ENCODE data around the gene SLC25A15. TPM values are rescaled to one million over a fixed set of nuclear protein-coding genes. Genes with fewer than 3 reads are reported as not detected.
A peak's percentile ranks its signal among the peaks of the same experiment; 100 is the strongest.

SLC25A15 gene
- total RNA-seq, 1 donor from 2014 or later: 12.2 TPM

GRCh38 chr13:40790154-40790616 is 774 bp downstream of the SLC25A15 start:
- Mint-ChIP-seq H3K4me3 (peak overlapping the region; percentile 80), H3K4me1 (peaks cover 9% of the 10 kb centered on the region), H3K27ac (peak overlapping the region; percentile 89), H3K9me3 (no peaks in the 10 kb centered on the region), H3K36me3 (peaks cover 3% of the 10 kb centered on the region), H3K27me3 (ENCODE audit: low read depth) (no peaks in the 10 kb centered on the region)
- no peak for DNase-seq (ENCODE audit: low spot score in 2 of 2, unreplicated experiment in 2 of 2)
- TF ChIP-seq, protein P1, sequence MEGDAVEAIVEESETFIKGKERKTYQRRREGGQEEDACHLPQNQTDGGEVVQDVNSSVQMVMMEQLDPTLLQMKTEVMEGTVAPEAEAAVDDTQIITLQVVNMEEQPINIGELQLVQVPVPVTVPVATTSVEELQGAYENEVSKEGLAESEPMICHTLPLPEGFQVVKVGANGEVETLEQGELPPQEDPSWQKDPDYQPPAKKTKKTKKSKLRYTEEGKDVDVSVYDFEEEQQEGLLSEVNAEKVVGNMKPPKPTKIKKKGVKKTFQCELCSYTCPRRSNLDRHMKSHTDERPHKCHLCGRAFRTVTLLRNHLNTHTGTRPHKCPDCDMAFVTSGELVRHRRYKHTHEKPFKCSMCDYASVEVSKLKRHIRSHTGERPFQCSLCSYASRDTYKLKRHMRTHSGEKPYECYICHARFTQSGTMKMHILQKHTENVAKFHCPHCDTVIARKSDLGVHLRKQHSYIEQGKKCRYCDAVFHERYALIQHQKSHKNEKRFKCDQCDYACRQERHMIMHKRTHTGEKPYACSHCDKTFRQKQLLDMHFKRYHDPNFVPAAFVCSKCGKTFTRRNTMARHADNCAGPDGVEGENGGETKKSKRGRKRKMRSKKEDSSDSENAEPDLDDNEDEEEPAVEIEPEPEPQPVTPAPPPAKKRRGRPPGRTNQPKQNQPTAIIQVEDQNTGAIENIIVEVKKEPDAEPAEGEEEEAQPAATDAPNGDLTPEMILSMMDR (IDR thresholded peaks at IDR 0.05; ENCODE audit: unreplicated experiment): no peak

DNA sequence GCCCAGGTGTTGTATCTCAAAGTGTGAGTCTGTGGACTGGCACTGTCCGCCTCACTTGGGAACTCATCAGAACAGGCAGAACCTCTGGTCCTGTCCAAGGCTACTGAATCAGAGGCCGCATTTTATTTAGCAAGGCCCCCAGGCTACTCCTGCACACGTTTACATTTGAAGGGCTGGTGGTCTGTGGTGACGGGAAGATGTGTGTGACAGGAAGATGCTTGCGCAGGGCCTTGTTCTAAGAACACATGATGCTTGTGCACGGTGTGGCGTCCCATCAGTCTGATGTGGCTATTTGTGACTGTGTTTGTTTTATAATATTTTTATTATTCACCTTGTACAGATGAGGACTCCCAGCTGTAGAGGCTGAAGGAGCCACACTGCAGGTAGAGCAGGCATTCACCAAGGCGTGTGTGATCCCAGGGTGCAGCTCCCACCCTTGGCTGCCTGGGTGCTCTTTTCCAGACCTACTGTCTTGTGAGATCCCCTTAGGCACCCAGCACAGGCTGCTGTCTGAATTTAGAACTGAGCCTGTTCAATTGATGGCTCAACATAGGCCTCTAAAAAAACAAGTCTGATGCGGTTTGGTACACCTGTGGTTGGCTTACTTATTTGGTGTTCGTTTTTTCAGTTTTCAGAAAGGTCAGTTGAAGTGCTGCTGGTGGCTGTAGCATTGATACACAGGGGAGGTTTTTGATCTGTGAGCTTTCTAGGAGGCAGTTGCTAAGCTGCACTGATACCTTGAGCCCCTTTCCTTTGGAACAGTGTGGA is 3.1 kb downstream of the SLC25A15 start:
- no peak overlapping the region for H3K27ac Mint-ChIP-seq

GRCh38 chr13:40793339-40793738 is 3.9 kb downstream of the SLC25A15 start:
- peaks cover 7% of the 10 kb centered on the region for H3K4me1 Mint-ChIP-seq

More for the DNA sequence above, 3.1 kb downstream of the SLC25A15 start:
- Mint-ChIP-seq H3K4me1 (peaks cover 7% of the 10 kb centered on the region), H3K36me3 (peaks cover 6% of the 10 kb centered on the region), H3K27me3 (ENCODE audit: low read depth) (no peaks in the 10 kb centered on the region), H3K9me3 (no peaks in the 10 kb centered on the region), H3K4me3 (no peak overlapping the region)
- DNase-seq (ENCODE audit: low spot score in 2 of 2, unreplicated experiment in 2 of 2): no peak
- TF ChIP-seq, protein P1 (IDR thresholded peaks at IDR 0.05; ENCODE audit: unreplicated experiment): no peak

DNA sequence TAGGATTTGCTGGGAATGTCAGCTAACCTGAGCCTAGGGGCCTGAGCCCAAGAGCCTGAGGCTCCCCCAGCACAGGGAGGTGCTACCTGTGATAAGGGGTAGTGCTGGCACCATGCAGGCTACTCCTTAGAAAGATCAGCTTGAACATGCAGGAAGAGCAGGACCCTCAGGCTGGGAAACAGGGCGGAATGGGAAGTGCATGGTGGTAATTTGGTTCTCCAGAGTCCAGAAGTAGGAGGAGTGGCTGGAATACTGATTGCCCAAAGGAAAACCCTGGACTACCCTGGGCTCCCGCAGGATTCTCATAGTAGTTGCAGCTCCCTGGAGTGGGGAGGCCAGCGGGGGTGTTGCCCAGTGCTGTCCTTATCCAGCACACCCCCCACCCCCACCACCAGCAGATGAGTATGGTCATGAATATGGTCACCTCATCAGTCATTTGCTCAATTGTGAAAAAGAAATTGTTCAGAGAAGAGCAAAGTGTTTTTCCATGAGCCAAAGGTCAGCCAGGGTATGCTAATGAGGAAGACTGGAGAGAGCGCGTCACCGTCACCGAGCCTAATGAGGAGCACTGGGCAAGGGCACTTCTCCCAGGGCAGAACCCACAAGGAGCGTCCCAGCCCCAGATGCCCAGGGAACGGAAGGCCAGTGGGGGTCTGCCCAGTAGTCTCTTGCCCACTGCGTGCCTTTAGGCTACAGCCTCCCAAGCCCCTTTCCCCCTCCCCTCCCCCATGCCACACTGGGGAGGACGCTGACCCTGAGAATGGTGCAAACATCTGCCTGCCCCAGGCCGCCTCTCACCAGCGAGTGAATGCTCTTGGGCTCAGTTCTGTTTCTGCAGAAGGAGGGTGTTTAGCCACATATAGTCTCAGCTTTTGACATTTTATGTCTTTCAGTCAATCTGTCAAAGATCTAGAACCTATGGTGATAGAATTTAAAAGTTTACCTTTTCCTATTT is 5.3 kb downstream of the SLC25A15 start:
- H3K4me3 Mint-ChIP-seq: no peak overlapping the region
- peaks cover 10% of the 10 kb centered on the region for H3K36me3 Mint-ChIP-seq
- no peaks in the 10 kb centered on the region for H3K9me3 Mint-ChIP-seq
- H3K27ac Mint-ChIP-seq: no peak overlapping the region
- DNase-seq (ENCODE audit: low spot score in 2 of 2, unreplicated experiment in 2 of 2): no peak
- H3K4me1 Mint-ChIP-seq: peaks cover 7% of the 10 kb centered on the region
- no peaks in the 10 kb centered on the region for H3K27me3 Mint-ChIP-seq (ENCODE audit: low read depth)
- TF ChIP-seq, protein P1 (IDR thresholded peaks at IDR 0.05; ENCODE audit: unreplicated experiment): no peak

More at GRCh38 chr13:40793339-40793738, 3.9 kb downstream of the SLC25A15 start:
- DNase-seq (ENCODE audit: low spot score in 2 of 2, unreplicated experiment in 2 of 2): no peak
- TF ChIP-seq, protein P1 (IDR thresholded peaks at IDR 0.05; ENCODE audit: unreplicated experiment): no peak
- Mint-ChIP-seq H3K36me3 (peaks cover 6% of the 10 kb centered on the region), H3K27me3 (ENCODE audit: low read depth) (no peaks in the 10 kb centered on the region), H3K9me3 (no peaks in the 10 kb centered on the region), H3K4me3 (no peak overlapping the region), H3K27ac (no peak overlapping the region)

GRCh38 chr13:40796649-40797048 is 7.2 kb downstream of the SLC25A15 start:
- Mint-ChIP-seq H3K9me3 (no peaks in the 10 kb centered on the region), H3K36me3 (peaks cover 15% of the 10 kb centered on the region)

More at GRCh38 chr13:40796649-40797048, 7.2 kb downstream of the SLC25A15 start:
- TF ChIP-seq, protein P1 (IDR thresholded peaks at IDR 0.05; ENCODE audit: unreplicated experiment): no peak
- Mint-ChIP-seq H3K4me3 (no peak overlapping the region), H3K27ac (no peak overlapping the region), H3K27me3 (ENCODE audit: low read depth) (no peaks in the 10 kb centered on the region), H3K4me1 (peaks cover 2% of the 10 kb centered on the region)
- no peak for DNase-seq (ENCODE audit: low spot score in 2 of 2, unreplicated experiment in 2 of 2)

Measured in mesothelial cell of epicardium (in vitro differentiated cells).